Stimulated activated naive CD8-positive, alpha-beta T cell treated with anti-CD3 and anti-CD28 coated beads, Interleukin-15, Interleukin-2, amounts not matched to agents 100 U/mL and 50 U/mL, for 24 hours (primary cell): ENCODE results near the gene NUDT5.
"Not testable (repeated sequence)": the region's sequence is repeated elsewhere in the genome, so short reads cannot be mapped to it uniquely, and the experiment has no call there.

ENCODE experiments used
- ATAC-seq: fragments of 150-1000 bp; cut with Tn5 transposase; one replicate; pipeline ENCODE4 v1.10.0; 2021
- DNase-seq: peaks from one replicate; pipeline ENCODE4 v3.0.0; 2021

The NUDT5 gene

GRCh38 chr10:12205082-12205481, 9.4 kb upstream of the NUDT5 start:
- DNase-seq: no peak
- no peak for ATAC-seq

GRCh38 chr10:12202226-12202625, 6.5 kb upstream of the NUDT5 start:
- ATAC-seq (peak; percentile 60), DNase-seq (no peak)

GRCh38 chr10:12201543-12201942, 5.9 kb upstream of the NUDT5 start:
- ATAC-seq: peak; percentile 77

GRCh38 chr10:12200850-12201249, 5.2 kb upstream of the NUDT5 start:
- no peak for DNase-seq
- no peak for ATAC-seq

More at GRCh38 chr10:12201543-12201942, 5.9 kb upstream of the NUDT5 start:
- DNase-seq: peak; percentile 13

GRCh38 chr10:12198156-12198555, 2.5 kb upstream of the NUDT5 start:
- ATAC-seq (no peak), DNase-seq (no peak)

GRCh38 chr10:12196531-12197211, 980 bp upstream of the NUDT5 start:
- DNase-seq (no peak), ATAC-seq (no peak)

GRCh38 chr10:12195281-12195602, 449 bp downstream of the NUDT5 start:
- ATAC-seq: peak; percentile 4
- no peak for DNase-seq

- ATAC-seq (no peak), DNase-seq (peak; percentile 32)
These were observed 879 bp downstream of the NUDT5 start for GRCh38 chr10:12194752-12195271.

DNA sequence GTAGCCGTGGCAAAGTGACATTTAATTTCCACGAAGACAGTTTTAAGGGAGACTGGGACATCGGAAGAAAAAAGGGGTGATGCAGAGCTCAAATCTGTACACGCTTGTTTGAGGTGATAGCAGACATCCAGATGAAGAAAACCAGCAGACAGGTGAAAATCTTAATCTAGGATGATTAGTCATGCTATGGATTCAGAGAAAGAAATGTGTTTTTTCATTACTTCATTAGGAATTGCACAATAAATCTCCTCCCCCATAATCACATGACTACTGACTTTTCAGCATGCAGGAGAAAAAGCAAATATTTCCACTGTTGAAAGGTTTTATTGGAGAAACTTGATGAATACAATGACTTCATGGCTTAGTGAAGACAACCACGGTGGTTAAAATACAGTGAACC, 2.5 kb downstream of the NUDT5 start:
- DNase-seq: no peak
- ATAC-seq: no peak

DNA sequence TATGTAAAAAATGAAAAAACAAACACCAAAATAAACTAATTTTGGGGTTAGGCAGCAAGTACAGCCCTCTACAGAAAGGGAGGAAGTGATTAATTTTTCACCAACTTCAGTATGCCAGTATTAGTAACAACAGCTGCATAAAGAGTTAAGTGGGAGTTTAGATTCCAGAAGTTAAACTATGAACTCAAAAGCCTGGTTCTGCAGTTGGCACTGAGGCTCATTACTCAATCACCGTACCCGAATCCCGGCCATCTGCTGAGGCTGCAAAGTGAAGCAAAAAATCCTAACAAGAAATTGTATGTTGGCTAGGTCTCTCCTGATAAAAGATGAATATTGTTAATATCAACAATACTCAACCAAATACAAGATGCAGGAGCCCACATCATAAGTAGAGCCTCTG, 4.0 kb downstream of the NUDT5 start:
- no peak for DNase-seq
- ATAC-seq: no peak

DNA sequence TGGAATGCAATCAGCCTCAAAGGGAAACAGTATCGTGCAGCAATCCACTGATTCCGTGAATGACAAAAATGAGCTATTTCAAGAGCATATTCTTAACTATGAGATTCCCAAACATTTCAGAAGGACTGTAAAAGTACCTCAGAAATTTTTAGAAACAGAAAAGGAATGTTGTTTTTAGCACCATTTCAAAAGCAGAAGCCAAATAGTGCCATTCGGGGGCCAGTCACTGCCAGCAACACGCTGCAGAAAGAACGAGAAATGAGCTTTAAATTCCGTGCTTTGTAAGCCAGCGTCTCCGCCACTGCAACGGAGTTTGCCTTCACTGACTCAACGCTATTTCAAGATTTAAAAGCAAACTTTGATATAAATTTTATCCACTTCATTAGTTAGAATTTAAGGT, 6.3 kb downstream of the NUDT5 start:
- DNase-seq (no peak), ATAC-seq (no peak)

DNA sequence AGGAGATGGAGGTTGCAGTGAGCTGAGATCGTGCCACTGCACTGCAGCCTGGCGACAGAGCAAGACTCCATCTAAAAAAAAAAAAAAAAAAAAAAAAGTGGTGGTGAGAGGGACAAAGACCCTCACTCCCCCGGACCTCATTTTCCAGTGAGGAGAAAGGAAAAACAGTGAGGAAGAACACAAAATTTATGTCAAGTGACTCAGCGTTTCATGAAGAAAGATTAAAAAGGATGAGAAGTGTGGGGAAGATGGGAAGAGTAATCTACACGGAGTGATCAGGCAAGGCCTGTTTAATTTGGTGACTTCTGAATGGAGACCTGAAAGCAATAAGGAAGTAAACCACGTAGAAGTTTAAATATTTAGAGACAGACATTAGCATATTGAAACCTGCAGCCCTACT, 7.0 kb downstream of the NUDT5 start:
- ATAC-seq (no peak), DNase-seq (no peak)

- no peak for ATAC-seq
- no peak for DNase-seq
These were observed 8.3 kb downstream of the NUDT5 start for GRCh38 chr10:12187321-12187905.

GRCh38 chr10:12186323-12186722, 9.4 kb downstream of the NUDT5 start:
- ATAC-seq (no peak), DNase-seq (peak; percentile 17)

DNA sequence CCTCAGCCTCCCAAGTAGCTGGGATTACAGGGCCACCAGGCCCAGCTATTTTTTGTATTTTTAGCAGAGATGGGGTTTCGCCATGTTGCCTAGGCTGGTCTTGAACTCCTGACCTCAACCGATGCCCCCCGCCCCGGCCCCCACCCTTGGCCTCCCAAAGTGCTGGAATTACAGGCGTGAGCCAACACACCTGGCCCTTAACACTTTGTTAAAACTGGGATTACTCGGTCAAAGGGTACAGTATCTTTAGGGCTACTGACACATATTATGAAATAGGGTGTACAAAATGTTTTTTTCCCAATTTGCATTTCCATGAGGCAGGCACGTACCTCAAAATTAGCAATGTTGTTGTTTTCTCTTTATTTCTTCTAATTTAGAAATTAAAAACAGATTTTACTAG, 11.5 kb downstream of the NUDT5 start:
- DNase-seq (no peak), ATAC-seq (no peak)

GRCh38 chr10:12181065-12181775, 14.5 kb downstream of the NUDT5 start:
- peak; percentile 72 for DNase-seq
- ATAC-seq: peak; percentile 99

- ATAC-seq (no peak), DNase-seq (no peak)
These were observed 15.3 kb downstream of the NUDT5 start for GRCh38 chr10:12180221-12180974.

DNA sequence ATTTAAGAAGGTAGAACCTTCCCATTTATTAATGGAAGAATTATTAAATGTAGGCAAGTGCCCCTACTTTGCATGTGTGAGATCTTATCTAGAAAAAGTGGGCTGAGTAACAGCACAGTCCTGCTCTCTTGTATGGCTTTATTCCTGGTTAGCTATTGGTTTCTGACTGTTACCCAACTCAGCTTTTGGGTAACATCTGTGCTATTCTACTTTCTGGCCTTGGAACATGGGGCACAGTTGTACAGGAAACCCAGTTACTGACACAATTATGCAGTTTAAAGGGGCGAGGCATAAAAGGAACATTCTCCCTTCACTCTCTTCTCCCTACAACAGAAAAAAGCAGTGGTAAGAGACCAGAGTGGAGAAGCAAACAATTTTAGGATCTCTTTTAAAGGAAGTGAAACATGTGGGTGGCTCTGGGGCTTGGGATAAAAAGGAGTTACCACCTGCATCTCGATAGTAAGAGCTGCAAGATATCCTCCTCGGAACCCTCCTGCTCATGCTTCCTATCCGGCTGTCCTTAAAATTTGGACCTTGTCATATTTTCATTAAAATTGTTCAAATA, 16.0 kb downstream of the NUDT5 start:
- ATAC-seq (no peak), DNase-seq (no peak)

GRCh38 chr10:12177642-12178041, 18.0 kb downstream of the NUDT5 start:
- ATAC-seq (peak; percentile 41), DNase-seq (peak; percentile 26)

GRCh38 chr10:12171512-12171911, 24.2 kb downstream of the NUDT5 start:
- not testable (repeated sequence) for ATAC-seq, DNase-seq

DNA sequence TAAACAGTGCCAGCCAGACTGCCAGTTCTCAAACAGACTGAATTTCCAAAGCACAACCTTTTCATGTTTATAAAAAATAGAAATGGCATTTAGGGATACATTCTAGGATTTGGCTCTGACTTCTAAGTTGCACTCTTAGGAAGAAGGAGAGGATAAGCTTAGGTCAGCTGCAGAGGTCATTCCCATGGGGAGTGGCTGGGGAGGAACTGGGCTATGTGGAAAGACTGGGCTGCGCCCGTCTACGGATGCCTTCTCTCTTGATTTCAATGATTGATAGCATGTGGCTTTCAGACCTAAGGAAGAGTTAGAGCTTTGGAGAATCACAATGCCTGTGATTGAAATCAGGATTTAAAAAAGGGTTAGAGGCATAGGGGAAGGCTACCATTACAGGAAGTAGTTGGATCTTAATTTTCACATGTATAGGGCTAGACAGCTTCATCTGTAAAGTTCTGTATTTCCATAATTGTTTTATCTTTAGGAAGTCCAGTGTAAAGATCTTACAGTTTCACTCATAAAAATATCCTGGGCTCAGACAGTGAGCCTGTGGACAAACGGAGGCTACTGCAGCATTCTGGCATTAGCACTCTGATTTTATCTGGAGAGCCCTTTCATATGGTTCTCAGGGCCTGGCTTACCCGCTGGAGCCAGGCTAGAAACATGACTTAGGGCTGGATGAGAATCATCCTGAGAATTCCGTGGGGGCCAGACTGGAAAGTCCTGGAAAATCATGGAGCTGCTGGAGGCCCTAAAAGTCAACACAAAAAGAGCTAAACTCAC, 29.5 kb downstream of the NUDT5 start:
- ATAC-seq (no peak), DNase-seq (no peak)

DNA sequence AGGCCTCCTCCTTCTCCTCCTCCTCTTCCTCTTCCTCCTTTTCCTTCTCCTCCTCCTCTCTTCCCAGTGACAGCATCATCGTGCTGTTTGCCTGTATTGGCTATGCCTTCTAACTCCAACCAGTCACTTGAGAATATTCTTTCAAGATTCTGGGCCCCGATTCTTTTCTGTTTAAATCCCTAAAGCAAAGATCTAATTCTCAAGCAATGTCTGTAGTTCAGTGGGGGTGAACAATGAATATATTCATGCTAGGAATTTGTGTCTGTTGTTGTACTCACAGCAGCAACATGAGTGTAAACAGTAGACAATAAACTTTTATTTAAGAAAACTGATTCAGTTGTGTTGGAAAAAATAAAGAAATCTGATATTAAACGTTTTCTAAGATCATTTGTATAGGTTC, 30.7 kb downstream of the NUDT5 start:
- ATAC-seq (no peak), DNase-seq (no peak)
